NCI-H2171 (cell line): Measurements from ENCODE around the gene MMRN1.
A peak's percentile ranks its signal among the peaks of the same experiment; 100 is the strongest.

Source experiments
- DNase-seq: peaks from one replicate; lab custom pipeline; 2025; lab: John Stamatoyannopoulos, UW

The MMRN1 gene

DNA sequence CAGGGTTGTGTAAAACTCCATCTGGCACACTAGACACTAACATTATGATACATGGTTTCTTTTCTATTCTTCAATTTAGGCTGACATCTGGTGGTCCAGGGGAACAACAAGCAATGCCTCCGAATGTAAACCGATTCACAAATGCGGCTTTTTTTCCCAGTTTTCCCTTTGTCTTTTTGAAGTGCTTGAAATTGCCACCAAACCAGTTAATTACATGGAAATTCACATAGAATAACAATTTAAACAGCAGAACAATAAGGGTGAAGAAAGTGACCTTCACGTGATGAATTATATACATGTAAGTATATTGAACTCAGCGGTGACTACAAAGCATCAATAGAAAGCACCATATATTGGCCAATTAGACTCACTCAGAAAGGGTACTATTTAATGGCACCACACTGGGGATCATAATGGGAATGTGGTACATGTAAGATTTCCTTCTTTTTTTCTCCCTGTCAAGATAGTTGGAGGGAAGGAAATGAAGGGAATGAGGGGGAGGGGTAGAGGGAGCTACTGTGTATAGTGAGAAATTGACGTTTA, 103.9 kb downstream of the MMRN1 start:
- peak; percentile 14 for DNase-seq

DNA sequence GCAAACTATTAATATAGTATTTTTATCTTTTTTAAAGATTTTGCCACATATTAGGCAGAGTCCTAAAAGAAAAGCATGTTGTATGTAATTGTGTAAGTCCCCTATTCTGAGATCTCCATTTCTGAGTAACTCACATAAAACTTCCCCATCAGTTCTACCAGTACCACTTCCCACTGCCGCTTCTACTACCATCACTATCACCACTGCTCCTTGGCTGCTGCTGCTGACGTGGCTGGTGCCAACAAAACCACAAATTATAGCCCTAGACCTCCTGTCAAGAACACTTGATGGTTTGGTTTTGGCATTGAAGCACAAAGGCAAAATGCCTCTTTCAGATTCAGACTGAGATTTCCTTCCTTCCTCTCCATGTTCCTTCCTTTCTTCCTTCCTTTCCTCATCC, 106.4 kb downstream of the MMRN1 start:
- DNase-seq = no peak

DNA sequence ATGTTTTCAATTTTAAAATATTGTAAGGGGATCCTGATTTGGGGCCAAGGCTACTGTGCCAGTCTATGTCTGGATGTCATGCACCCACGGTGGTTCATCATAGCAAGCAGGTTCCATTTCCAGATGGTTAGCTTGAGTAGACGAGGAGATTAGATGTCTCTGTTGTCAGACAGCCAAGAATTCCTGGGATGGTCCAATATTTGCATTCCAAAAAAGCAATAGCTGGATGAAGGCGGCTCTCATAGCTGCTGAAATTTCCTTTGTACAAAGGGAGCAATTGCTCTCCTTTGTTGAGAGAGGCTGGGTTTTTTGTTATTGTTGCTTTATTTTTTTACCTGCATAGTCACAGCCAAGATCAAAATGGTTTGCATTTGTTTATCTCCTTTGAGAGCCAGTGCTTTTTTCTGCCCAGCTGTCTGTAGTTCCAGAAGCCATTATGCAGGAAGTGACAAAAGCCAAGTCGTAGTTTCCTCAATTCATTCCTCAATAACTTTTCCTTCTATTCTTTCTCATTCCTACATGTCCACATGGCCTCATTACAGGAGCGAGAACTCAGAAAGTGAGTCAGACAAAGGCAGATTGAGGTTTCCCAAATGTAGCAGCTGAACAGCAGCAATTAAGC, 107.9 kb downstream of the MMRN1 start:
- peak; percentile 66 for DNase-seq
